Stimulated activated CD4-positive, alpha-beta T cell treated with anti-CD3 and anti-CD28 coated beads, Interleukin-1b, Interleukin-23, amount 100 ng/mL, for 24 hours (primary cell): Measurements from ENCODE around the gene TCTN1.
"Not testable (repeated sequence)": the region's sequence is repeated elsewhere in the genome, so short reads cannot be mapped to it uniquely, and the experiment has no call there.

ENCODE experiments used
- DNase-seq, 4 experiments: peaks; one replicate each; pipeline ENCODE4 v3.0.0-alpha.2; 2020; ENCODE audit warnings: low read depth in 4 of 4, low spot score in 1 of 4

Gene TCTN1

GRCh38 chr12:110585231-110585799, 28.6 kb upstream of the TCTN1 start:
- peak in 1 of 4 experiments; percentile 33 for DNase-seq

GRCh38 chr12:110587102-110587501, 26.8 kb upstream of the TCTN1 start:
- DNase-seq: not testable (repeated sequence)

GRCh38 chr12:110590059-110590458, 23.9 kb upstream of the TCTN1 start:
- DNase-seq: no peak

- no peak for DNase-seq
These were observed 23.1 kb upstream of the TCTN1 start for GRCh38 chr12:110590806-110591326.

GRCh38 chr12:110591451-110592051, 22.4 kb upstream of the TCTN1 start:
- no peak for DNase-seq

GRCh38 chr12:110592078-110592477, 21.9 kb upstream of the TCTN1 start:
- DNase-seq: no peak

GRCh38 chr12:110592919-110593318, 21.0 kb upstream of the TCTN1 start:
- not testable (repeated sequence) for DNase-seq

GRCh38 chr12:110597885-110598284, 16.0 kb upstream of the TCTN1 start:
- no peak for DNase-seq

- DNase-seq: no peak
These were observed 14.6 kb upstream of the TCTN1 start for GRCh38 chr12:110599334-110599733.

GRCh38 chr12:110600254-110600653, 13.7 kb upstream of the TCTN1 start:
- no peak for DNase-seq

GRCh38 chr12:110602085-110602814, 11.7 kb upstream of the TCTN1 start:
- not testable (repeated sequence) for DNase-seq

GRCh38 chr12:110606253-110606611, 7.7 kb upstream of the TCTN1 start:
- no peak for DNase-seq

GRCh38 chr12:110613071-110613770, 708 bp upstream of the TCTN1 start:
- no peak for DNase-seq

- no peak for DNase-seq
These were observed 1.2 kb downstream of the TCTN1 start for GRCh38 chr12:110615171-110615570.

GRCh38 chr12:110616471-110617115, 2.7 kb downstream of the TCTN1 start:
- no peak for DNase-seq

- peak in 1 of 4 experiments; percentile 25 for DNase-seq
These were observed 5.6 kb downstream of the TCTN1 start for GRCh38 chr12:110619534-110619953.

- DNase-seq: no peak
These were observed 8.7 kb downstream of the TCTN1 start for GRCh38 chr12:110622582-110622981.

GRCh38 chr12:110627500-110628195, 13.7 kb downstream of the TCTN1 start:
- DNase-seq: no peak

GRCh38 chr12:110635055-110635454, 21.1 kb downstream of the TCTN1 start:
- no peak for DNase-seq

- DNase-seq: no peak
These were observed 22.6 kb downstream of the TCTN1 start for GRCh38 chr12:110636516-110636915.
